Transverse colon (tissue), 4 donors: ENCODE measurements around the gene PTPRZ1. TPM values are rescaled to one million over a fixed set of nuclear protein-coding genes. Genes with fewer than 3 reads are reported as not detected.

Source experiments
- DNase-seq: peaks from one replicate; pipeline ENCODE4 v3.0.0-alpha.2; 2019
- H3K27ac ChIP-seq, 4 donors: fragments of 200-600 bp; sonication (generic); 2 replicates each; pipeline ENCODE4 v1.5.1; 2016 to 2018; ENCODE audit warnings: inconsistent platforms in 4 of 4
- H3K27me3 ChIP-seq: fragments of 200-600 bp; sonication (generic); 2 replicates; pipeline ENCODE4 v1.5.1; 2017; ENCODE audit warnings: inconsistent platforms
- H3K36me3 ChIP-seq, 4 donors: fragments of 200-600 bp; sonication (generic); 2 replicates each; pipeline ENCODE4 v1.5.1; 2017 to 2019; ENCODE audit warnings: inconsistent platforms in 4 of 4
- H3K4me1 ChIP-seq, 4 donors: fragments of 200-600 bp; sonication (generic); 2 replicates each; pipeline ENCODE4 v1.5.1; 2017 to 2020; ENCODE audit warnings: inconsistent platforms in 4 of 4
- H3K4me3 ChIP-seq, 4 donors: fragments of 200-600 bp; sonication (generic); 1 replicate in 1 of 4; 2 replicates in 3 of 4; pipeline versions ENCODE4 v1.5.1 to v1.6.1; 2017 to 2019; ENCODE audit warnings: inconsistent platforms in 4 of 4
- H3K9me3 ChIP-seq, 2 donors: fragments of 200-600 bp; sonication (generic); 2 replicates each; pipeline ENCODE4 v1.5.1; 2017 to 2019; ENCODE audit warnings: inconsistent platforms in 2 of 2
- EP300 ChIP-seq: sonication (generic); formaldehyde crosslinking; IDR thresholded peaks from one replicate; pipeline ENCODE4 v1.6.1; 2017; ENCODE audit warnings: antibody characterized with exemption, low read depth
- POLR2A ChIP-seq: fragments of 450-650 bp; IDR thresholded peaks from one replicate; pipeline ENCODE4 v1.6.1; 2016; ENCODE audit warnings: antibody characterized with exemption, mild to moderate bottlenecking, moderate library complexity
- POLR2AphosphoS5 ChIP-seq, 3 donors: sonication (generic); formaldehyde crosslinking; IDR thresholded peaks; one replicate each; pipeline ENCODE4 v1.6.1; 2016; ENCODE audit warnings: antibody characterized with exemption in 3 of 3
- WGBS, 2 donors: methylation state at CpG; one replicate each; pipeline ENCODE4 v1.1.5; 2018; ENCODE audit warnings: low coverage in 1 of 2; 5-methylcytosine and 5-hydroxymethylcytosine counted together
- in situ Hi-C, 4 donors: fragments of 200-750 bp; cut with MboI; loops; one replicate each; pipeline versions ENCODE4 v1.15.0 to v1.15.1; 2017; ENCODE audit warnings: low sequenced_read_pairs in 3 of 4, low pct_ligation_motif_present in 1 of 4, low pct_unique_long_range_greater_than_20kb in 1 of 4
- intact Hi-C: fragments of 100-400 bp; cut with DNase I; formaldehyde crosslinking; loops from one replicate; pipeline ENCODE4 v1.15.1; 2023; ENCODE audit warnings: low total_unique reads
- total RNA-seq, 4 donors: library from RNA; depleted of rRNA; stranded (reverse); fragments of >200 nt; gene quantifications; one replicate each; pipeline ENCODE4 v1.1.0, GENCODE V29; 2016
- TF ChIP-seq, protein P1 (sequence below), 5 experiments: fragments of 200-600 bp in 3 of 5; fragments of 450-650 bp in 2 of 5; sonication (generic) in 3 of 5; IDR thresholded peaks; 1 replicate in 2 of 5; 2 replicates in 3 of 5; pipeline ENCODE4 v1.5.1; 2016 to 2017; ENCODE audit warnings: antibody characterized with exemption in 5 of 5, inconsistent platforms in 3 of 5, mild to moderate bottlenecking in 2 of 5, moderate library complexity in 1 of 5

Gene PTPRZ1
- total RNA-seq, 4 donors from 2014 or later: 0.37 to 2.4 (median 2.0) TPM

DNA sequence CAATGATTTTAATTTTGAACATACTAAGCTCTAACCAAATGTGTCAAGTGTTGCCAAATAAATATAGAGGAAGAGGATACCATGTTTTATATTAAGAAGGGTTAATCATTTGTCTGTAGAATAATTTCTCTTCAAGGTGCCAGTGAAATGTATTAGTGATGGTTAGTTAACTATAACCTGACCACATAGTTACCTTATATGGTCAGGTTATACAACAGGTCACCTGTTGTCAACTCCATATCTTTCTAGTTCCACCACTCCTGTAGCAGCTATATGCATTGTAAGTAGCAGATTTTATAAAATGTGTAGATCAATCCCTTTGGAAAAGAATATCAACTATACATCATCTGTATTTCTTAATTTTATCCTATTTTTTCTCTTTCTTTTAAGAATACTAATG is 35.1 kb downstream of the PTPRZ1 start:
- Histone ChIP-seq H3K9me3 (no peaks in the 10 kb centered on the region), H3K27ac (no peak overlapping the region), H3K36me3 (no peaks in the 10 kb centered on the region), H3K27me3 (no peaks in the 10 kb centered on the region), H3K4me1 (no peaks in the 10 kb centered on the region), H3K4me3 (no peak overlapping the region)
- intact Hi-C loops (no loop called here), in situ Hi-C loops (no loop called here)
- no peak for DNase-seq
- TF ChIP-seq POLR2A: no peak
- no peak for TF ChIP-seq POLR2AphosphoS5 (IDR thresholded peaks at IDR 0.05)
- TF ChIP-seq, protein P1, sequence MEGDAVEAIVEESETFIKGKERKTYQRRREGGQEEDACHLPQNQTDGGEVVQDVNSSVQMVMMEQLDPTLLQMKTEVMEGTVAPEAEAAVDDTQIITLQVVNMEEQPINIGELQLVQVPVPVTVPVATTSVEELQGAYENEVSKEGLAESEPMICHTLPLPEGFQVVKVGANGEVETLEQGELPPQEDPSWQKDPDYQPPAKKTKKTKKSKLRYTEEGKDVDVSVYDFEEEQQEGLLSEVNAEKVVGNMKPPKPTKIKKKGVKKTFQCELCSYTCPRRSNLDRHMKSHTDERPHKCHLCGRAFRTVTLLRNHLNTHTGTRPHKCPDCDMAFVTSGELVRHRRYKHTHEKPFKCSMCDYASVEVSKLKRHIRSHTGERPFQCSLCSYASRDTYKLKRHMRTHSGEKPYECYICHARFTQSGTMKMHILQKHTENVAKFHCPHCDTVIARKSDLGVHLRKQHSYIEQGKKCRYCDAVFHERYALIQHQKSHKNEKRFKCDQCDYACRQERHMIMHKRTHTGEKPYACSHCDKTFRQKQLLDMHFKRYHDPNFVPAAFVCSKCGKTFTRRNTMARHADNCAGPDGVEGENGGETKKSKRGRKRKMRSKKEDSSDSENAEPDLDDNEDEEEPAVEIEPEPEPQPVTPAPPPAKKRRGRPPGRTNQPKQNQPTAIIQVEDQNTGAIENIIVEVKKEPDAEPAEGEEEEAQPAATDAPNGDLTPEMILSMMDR (IDR thresholded peaks at IDR 0.05): no peak
- TF ChIP-seq EP300: no peak

DNA sequence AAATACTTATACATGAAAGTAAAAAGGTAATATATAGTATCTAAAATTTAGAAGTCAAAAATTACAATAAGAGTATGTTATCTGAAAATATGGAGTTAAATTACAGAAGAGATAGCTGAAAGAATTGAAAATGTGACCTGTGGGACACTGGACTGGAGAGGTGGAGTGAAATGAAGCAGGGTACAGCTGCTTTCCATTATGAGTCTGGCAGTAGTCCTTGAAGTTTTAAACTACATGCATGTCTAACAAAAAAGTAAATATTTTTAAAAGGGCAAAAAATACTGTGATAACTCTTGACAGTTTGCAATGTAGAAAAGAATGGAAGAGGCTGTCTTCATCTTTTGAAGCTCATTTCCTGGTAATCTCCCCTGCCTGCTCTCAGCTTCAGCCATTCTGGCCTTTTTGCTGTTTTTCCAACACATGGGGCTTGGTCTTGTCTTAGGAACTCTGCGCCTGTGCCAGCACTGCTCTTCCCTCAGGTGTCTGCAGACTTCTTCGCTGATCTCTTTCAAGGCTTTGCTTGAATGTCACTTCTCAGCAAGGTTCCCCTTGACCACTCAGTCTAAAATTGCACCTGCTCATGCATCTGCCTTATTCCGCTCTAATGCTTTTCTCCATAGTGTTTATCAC is 36.9 kb downstream of the PTPRZ1 start:
- in situ Hi-C loops: no loop called here
- no peaks in the 10 kb centered on the region for H3K36me3 ChIP-seq
- intact Hi-C loops: no loop called here
- H3K4me3 ChIP-seq: no peak overlapping the region
- no peak overlapping the region for H3K27ac ChIP-seq
- no peak for TF ChIP-seq EP300
- no peak for TF ChIP-seq POLR2AphosphoS5 (IDR thresholded peaks at IDR 0.05)
- H3K9me3 ChIP-seq: no peaks in the 10 kb centered on the region
- H3K4me1 ChIP-seq: no peaks in the 10 kb centered on the region
- no peak for DNase-seq
- WGBS, 2 donors: 77 to 78% methylated on average over 3 of the region's 3 CpGs
- no peaks in the 10 kb centered on the region for H3K27me3 ChIP-seq

DNA sequence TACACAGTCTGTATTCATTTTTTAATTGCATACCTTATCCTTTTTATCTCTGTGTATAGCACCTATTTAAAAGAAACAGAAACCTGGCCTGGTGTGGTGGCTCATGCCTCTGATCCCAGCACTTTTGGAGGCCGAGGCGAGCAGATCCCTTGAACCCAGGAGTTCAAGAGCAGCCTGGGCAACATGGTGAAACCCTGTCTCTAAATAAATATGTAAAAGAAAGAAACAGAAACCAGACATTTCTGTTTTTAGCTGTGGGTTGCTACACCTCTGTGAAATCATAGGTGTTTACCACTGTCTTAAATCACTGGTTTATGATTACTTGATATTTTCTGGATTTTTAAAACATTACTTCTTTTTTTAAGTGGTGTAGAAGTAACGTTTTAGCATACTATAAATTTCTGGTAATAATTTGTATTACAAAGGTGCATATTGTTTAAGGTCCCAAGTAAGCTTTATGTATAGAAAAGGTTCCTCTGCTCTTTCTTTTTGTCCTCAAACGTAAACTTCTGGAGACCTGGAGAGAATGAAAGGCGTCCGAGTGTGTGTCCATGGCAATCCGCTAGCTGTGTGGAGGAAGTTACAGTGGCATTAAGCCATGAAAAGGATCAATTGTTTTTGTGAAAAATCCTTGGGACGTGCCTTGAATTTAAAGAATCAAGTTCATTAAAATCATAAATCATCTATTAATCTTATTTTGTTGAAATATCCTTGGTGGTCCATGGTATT is 41.1 kb downstream of the PTPRZ1 start:
- Histone ChIP-seq H3K27me3 (no peaks in the 10 kb centered on the region), H3K9me3 (no peaks in the 10 kb centered on the region), H3K4me3 (no peak overlapping the region), H3K27ac (no peak overlapping the region), H3K4me1 (no peaks in the 10 kb centered on the region), H3K36me3 (no peaks in the 10 kb centered on the region)
- in situ Hi-C loops (no loop called here), intact Hi-C loops (no loop called here)
- DNase-seq: no peak
- TF ChIP-seq, protein P1 (IDR thresholded peaks at IDR 0.05): no peak
- TF ChIP-seq POLR2AphosphoS5 (IDR thresholded peaks at IDR 0.05): no peak
- no peak for TF ChIP-seq POLR2A
- WGBS, 2 donors: 65 to 79% methylated on average over 8 of the region's 8 CpGs

DNA sequence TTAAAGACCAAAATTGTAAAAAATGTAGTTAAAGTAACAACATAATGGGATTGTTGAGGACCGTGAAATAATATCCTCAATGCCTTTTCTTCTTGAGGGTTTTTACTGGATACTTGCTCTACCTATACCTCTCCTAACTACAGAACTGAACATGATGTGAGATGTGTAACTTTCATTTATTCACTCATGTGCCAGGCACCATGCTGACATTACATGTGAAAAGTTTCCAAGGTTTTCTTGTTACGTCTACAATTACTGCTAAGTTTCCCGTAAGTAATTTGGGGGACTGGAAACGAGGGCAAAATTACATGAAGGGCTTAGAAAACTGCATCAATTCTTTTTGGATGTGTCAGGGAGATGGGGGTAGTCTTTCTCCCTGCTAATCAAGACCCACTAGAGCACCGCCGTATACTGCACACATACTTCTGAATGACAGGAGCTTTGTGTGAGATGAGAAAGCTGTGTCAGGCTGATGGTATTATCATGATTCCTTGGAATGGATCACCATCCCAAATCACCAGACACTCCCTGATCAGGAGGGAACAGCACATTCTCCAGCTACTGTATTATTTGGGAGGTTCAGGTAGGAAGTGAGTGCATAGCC is 41.8 kb downstream of the PTPRZ1 start:
- Histone ChIP-seq H3K27ac (no peak overlapping the region), H3K36me3 (no peaks in the 10 kb centered on the region), H3K4me3 (no peak overlapping the region), H3K4me1 (no peaks in the 10 kb centered on the region), H3K9me3 (no peaks in the 10 kb centered on the region), H3K27me3 (no peaks in the 10 kb centered on the region)
- no peak for DNase-seq
- intact Hi-C loops: no loop called here
- TF ChIP-seq POLR2A (no peak), POLR2AphosphoS5 (IDR thresholded peaks at IDR 0.05) (no peak), EP300 (no peak)
- TF ChIP-seq, protein P1 (IDR thresholded peaks at IDR 0.05): no peak
- in situ Hi-C loops: no loop called here
- 76 to 82% methylated on average over 5 to 6 of the region's 6 CpGs for WGBS, 2 donors
